ENCODE data around the gene TTC23L. TPM values are rescaled to one million over a fixed set of nuclear protein-coding genes. Genes with fewer than 3 reads are reported as not detected.

The TTC23L gene
- total RNA-seq, 3 donors from 2014 or later = 1.3 to 2.0 TPM; not detected in 1

DNA sequence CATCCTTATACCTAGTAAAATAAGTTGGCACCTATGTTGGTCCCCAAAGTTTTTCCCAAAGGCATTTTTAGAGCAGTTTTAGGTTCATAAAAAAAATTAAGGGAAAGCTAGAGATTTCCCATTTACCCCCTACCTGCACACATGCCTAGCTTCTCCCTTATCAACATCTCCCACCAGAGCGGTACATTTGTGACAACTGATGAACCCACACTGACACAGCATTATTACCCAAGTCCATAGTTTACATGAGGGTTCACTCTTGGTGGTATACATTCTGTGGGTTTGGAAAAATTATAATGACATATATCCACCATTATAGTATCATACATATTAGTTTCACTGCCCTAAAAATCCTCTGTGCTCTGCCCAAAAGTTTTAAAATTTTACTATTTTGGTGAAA lies 64.3 kb downstream of the TTC23L start:
- Histone ChIP-seq H3K4me1 (no peaks in the 10 kb centered on the region), H3K4me3 (no peak overlapping the region), H3K9me3 (no peaks in the 10 kb centered on the region), H3K27ac (no peak overlapping the region), H3K27me3 (no peaks in the 10 kb centered on the region), H3K36me3 (no peaks in the 10 kb centered on the region)
- intact Hi-C loops (cut with DNase I; ENCODE audit: low total_unique reads) = no loop called here
- TF ChIP-seq POLR2A (IDR thresholded peaks at IDR 0.05) (no peak), POLR2AphosphoS5 (IDR thresholded peaks at IDR 0.05) (no peak)
- TF ChIP-seq, protein P1, sequence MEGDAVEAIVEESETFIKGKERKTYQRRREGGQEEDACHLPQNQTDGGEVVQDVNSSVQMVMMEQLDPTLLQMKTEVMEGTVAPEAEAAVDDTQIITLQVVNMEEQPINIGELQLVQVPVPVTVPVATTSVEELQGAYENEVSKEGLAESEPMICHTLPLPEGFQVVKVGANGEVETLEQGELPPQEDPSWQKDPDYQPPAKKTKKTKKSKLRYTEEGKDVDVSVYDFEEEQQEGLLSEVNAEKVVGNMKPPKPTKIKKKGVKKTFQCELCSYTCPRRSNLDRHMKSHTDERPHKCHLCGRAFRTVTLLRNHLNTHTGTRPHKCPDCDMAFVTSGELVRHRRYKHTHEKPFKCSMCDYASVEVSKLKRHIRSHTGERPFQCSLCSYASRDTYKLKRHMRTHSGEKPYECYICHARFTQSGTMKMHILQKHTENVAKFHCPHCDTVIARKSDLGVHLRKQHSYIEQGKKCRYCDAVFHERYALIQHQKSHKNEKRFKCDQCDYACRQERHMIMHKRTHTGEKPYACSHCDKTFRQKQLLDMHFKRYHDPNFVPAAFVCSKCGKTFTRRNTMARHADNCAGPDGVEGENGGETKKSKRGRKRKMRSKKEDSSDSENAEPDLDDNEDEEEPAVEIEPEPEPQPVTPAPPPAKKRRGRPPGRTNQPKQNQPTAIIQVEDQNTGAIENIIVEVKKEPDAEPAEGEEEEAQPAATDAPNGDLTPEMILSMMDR (IDR thresholded peaks at IDR 0.05) = no peak
- no peak for DNase-seq (ENCODE audit: low spot score in 2 of 2)

DNA sequence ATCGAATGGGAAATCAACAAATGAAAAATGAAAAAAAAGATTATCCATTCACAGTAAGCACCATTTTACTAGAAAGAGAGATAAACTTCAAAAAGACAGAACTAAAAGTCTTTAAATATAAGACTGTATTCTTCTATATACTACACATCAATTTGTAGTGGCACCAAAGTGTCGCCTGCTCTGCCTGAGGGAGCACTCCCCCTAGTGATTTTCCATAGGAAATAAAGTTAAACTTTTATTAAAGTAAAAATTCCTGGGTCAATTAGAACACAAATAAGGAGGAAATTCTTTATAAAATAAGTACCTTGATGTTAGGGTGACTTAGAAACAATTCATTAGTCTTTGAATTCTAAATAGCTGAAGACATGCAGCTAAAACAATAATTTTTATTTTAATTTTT lies 66.6 kb downstream of the TTC23L start:
- Histone ChIP-seq H3K9me3 (no peaks in the 10 kb centered on the region), H3K36me3 (no peaks in the 10 kb centered on the region), H3K27ac (no peak overlapping the region), H3K4me1 (no peaks in the 10 kb centered on the region), H3K27me3 (no peaks in the 10 kb centered on the region), H3K4me3 (no peak overlapping the region)
- intact Hi-C loops (cut with DNase I; ENCODE audit: low total_unique reads) = loop anchor here (5.0 kb wide), 1 partner anchor 1017 kb away; no protein-coding TSS in a partner anchor
- DNase-seq (ENCODE audit: low spot score in 2 of 2) = no peak
- TF ChIP-seq POLR2A (IDR thresholded peaks at IDR 0.05) (no peak), POLR2AphosphoS5 (IDR thresholded peaks at IDR 0.05) (no peak)
- TF ChIP-seq, protein P1 (IDR thresholded peaks at IDR 0.05) = no peak

DNA sequence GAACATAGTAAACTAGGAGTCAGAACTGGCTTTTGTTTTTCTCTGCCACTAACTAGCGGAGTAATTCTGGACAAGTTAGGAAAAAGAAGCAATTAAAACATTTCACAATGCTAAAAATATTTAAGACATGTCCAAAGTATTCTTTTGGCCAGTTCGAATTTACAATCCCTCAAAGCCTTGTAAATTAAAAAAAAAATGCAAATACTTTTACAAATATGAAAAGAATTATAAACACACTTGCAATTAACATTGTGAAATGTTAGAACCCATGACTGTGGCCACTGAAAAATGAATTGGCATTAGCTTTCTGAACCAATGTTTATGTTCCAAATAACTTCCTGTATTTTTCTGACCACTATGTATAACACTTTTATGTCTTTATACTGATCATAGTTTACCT lies 74.1 kb downstream of the TTC23L start:
- Histone ChIP-seq H3K9me3 (no peaks in the 10 kb centered on the region), H3K4me3 (no peak overlapping the region), H3K27ac (no peak overlapping the region), H3K36me3 (no peaks in the 10 kb centered on the region), H3K4me1 (peaks cover 0 to 9% of the 10 kb centered on the region in 2 donors), H3K27me3 (no peaks in the 10 kb centered on the region)
- TF ChIP-seq, protein P1 (IDR thresholded peaks at IDR 0.05) = no peak
- TF ChIP-seq POLR2A (IDR thresholded peaks at IDR 0.05) = no peak
- no peak for TF ChIP-seq POLR2AphosphoS5 (IDR thresholded peaks at IDR 0.05)
- DNase-seq (ENCODE audit: low spot score in 2 of 2) = no peak
- intact Hi-C loops (cut with DNase I; ENCODE audit: low total_unique reads) = no loop called here

DNA sequence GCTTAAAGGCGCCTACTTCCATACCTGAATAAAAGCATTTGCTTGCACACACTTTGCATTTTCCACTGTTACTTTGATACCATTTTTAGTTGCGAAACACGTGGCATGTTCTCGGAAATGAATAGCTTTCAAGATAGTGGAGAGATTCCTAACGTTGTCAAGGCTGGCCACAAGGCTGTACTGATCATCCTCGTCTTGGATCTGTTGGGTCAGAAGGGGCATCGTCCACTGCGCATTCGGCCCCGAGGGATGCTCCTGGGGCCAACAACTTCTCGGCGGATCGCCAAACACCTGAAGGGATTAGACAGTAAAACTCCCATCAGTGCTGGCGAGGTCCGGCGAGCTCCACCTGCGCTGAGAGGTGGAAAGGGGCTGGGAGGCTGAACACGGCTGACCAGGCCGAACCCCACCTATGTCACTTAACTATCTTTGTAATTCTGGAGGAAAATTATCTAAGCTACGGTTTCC lies 75.7 kb downstream of the TTC23L start:
- no peak for TF ChIP-seq POLR2A (IDR thresholded peaks at IDR 0.05)
- no peak for TF ChIP-seq POLR2AphosphoS5 (IDR thresholded peaks at IDR 0.05)
- TF ChIP-seq, protein P1 (IDR thresholded peaks at IDR 0.05) = no peak
- no peak for DNase-seq (ENCODE audit: low spot score in 2 of 2)
- Histone ChIP-seq H3K9me3 (no peaks in the 10 kb centered on the region), H3K4me1 (peaks cover 0 to 9% of the 10 kb centered on the region in 2 donors), H3K4me3 (peak overlapping the region; percentile 79 to 100 (median 93)), H3K27me3 (no peaks in the 10 kb centered on the region), H3K27ac (peak overlapping the region; percentile 90 to 91), H3K36me3 (no peaks in the 10 kb centered on the region)
- intact Hi-C loops (cut with DNase I; ENCODE audit: low total_unique reads) = no loop called here

DNA sequence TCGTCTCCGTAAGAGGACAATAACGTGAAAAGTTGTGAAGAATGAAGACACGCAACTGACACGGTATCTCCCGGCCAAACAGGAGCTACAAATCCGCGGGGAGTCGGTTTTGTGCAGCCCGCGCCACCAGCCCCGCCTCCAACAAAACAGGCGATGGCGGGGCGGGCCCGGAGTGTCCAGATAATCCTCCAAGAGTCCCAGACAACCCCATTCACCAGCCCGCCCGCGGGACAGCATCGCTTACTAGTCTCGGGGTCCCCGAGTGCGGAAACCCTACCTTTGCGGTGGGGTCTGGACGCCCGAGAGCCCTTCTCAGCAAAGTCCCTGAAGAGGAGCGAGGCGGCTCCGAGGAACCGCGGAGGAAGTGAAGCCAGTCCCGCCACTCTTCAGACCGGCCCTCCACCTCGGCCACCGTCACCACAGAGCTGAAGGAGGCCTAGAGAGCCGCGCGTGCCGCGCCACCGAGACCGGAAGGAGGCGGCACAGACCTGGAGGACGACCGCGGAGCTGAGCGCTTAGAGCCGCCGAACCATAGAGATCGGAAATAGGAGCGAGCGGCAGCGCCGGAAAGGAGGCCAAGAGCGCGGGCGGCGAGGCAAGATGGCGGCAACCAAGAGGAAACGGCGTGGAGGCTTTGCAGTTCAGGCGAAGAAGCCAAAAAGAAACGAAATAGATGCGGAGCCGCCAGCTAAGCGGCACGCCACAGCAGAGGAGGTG lies 76.3 kb downstream of the TTC23L start, which contains the start of the genes BRIX1 and RAD1:
TSS of gene BRIX1 (plus strand) at position 573 of the 717 bp plus-strand sequence. CDS start at position 601, 28 bp downstream.
TSS of gene RAD1 (minus strand) at position 366 of the 717 bp plus-strand sequence. CDS start 612 bp downstream, outside the sequence.
- Histone ChIP-seq H3K4me3 (peak within 1 kb of the TSS; percentile 79 to 100 (median 93)), H3K4me1 (peaks cover 0 to 9% of the 10 kb centered on the region in 2 donors), H3K9me3 (no peaks in the 10 kb centered on the region), H3K27me3 (no peaks in the 10 kb centered on the region), H3K27ac (peak within 1 kb of the TSS; percentile 90 to 91), H3K36me3 (no peaks in the 10 kb centered on the region)
- intact Hi-C loops (cut with DNase I; ENCODE audit: low total_unique reads) = no loop called here
- DNase-seq (ENCODE audit: low spot score in 2 of 2) = peak; percentile 94 to 95
- TF ChIP-seq, protein P1 (IDR thresholded peaks at IDR 0.05) = peak in 1 of 3 donors; percentile 16
- TF ChIP-seq POLR2AphosphoS5 (IDR thresholded peaks at IDR 0.05) = peak; percentile 80 to 89 (median 88)
- TF ChIP-seq POLR2A (IDR thresholded peaks at IDR 0.05) = no peak
